Liver (tissue), 9 donors: ENCODE measurements around the gene BRD4. TPM values are rescaled to one million over a fixed set of nuclear protein-coding genes. Genes with fewer than 3 reads are reported as not detected.

Experiments
- DNase-seq: peaks from one replicate; pipeline ENCODE4 v3.0.0-alpha.2; 2017; ENCODE audit warnings: low spot score
- H3K27ac ChIP-seq, 2 donors: one replicate each; pipeline ENCODE4 v1.7.0; 2013; ENCODE audit warnings: inconsistent platforms in 2 of 2, low read length in 2 of 2, control low read depth in 1 of 2, low read depth in 1 of 2, mild to moderate bottlenecking in 1 of 2
- H3K27me3 ChIP-seq, 4 donors: one replicate each; pipeline versions ENCODE4 v1.6.1 to v1.7.0; 2013; ENCODE audit warnings: low read length in 3 of 4, inconsistent platforms in 1 of 4, mild to moderate bottlenecking in 1 of 4, moderate library complexity in 1 of 4; ENCODE audit not compliant: control insufficient read depth in 4 of 4, insufficient read depth in 4 of 4
- H3K36me3 ChIP-seq, 4 donors: one replicate each; pipeline versions ENCODE4 v1.6.1 to v1.7.0; 2013; ENCODE audit warnings: low read length in 3 of 4, mild to moderate bottlenecking in 3 of 4, low read depth in 1 of 4, moderate library complexity in 1 of 4; ENCODE audit not compliant: control insufficient read depth in 4 of 4, insufficient read depth in 3 of 4
- H3K4me1 ChIP-seq, 4 donors: one replicate each; pipeline versions ENCODE4 v1.6.1 to v1.7.0; 2013; ENCODE audit warnings: low read length in 3 of 4, mild to moderate bottlenecking in 3 of 4, moderate library complexity in 1 of 4; ENCODE audit not compliant: control insufficient read depth in 4 of 4, insufficient read depth in 4 of 4
- H3K4me3 ChIP-seq, 3 donors: one replicate each; pipeline versions ENCODE4 v1.6.1 to v1.7.0; 2013; ENCODE audit warnings: low read length in 3 of 3, control low read depth in 1 of 3, low read depth in 1 of 3, mild to moderate bottlenecking in 1 of 3
- H3K9ac ChIP-seq, 2 donors: one replicate each; pipeline ENCODE4 v1.7.0; 2013; ENCODE audit warnings: low read length in 2 of 2, mild to moderate bottlenecking in 2 of 2, moderate library complexity in 2 of 2, control low read depth in 1 of 2, low read depth in 1 of 2
- H3K9me3 ChIP-seq, 4 donors: one replicate each; pipeline versions ENCODE4 v1.6.1 to v1.7.0; 2013; ENCODE audit warnings: low read length in 3 of 4; ENCODE audit not compliant: control insufficient read depth in 4 of 4
- EGR1 ChIP-seq, 2 donors: IDR thresholded peaks; 2 replicates each; pipeline ENCODE4 v1.6.1; 2016 to 2018; ENCODE audit warnings: antibody characterized with exemption in 2 of 2, low read depth in 2 of 2
- FOXA1 ChIP-seq: IDR thresholded peaks from 2 replicates; pipeline ENCODE4 v1.6.1; 2016; ENCODE audit warnings: antibody characterized with exemption
- GABPA ChIP-seq, 2 donors: IDR thresholded peaks in 1 of 2; conservative IDR thresholded peaks in 1 of 2; 2 replicates each; pipeline ENCODE4 v1.6.1; 2016; ENCODE audit warnings: antibody characterized with exemption in 2 of 2, mild to moderate bottlenecking in 1 of 2, moderate library complexity in 1 of 2
- HNF4G ChIP-seq: IDR thresholded peaks from 2 replicates; pipeline ENCODE4 v1.6.1; 2016; ENCODE audit warnings: antibody characterized with exemption
- NR2F2 ChIP-seq: IDR thresholded peaks from 2 replicates; pipeline ENCODE4 v1.6.1; 2016; ENCODE audit warnings: antibody characterized with exemption
- REST ChIP-seq: IDR thresholded peaks from 2 replicates; pipeline ENCODE4 v1.6.1; 2016; ENCODE audit warnings: antibody characterized with exemption, mild to moderate bottlenecking
- TAF1 ChIP-seq: conservative IDR thresholded peaks from 2 replicates; pipeline ENCODE4 v1.6.1; 2016; ENCODE audit warnings: antibody characterized with exemption, mild to moderate bottlenecking
- YY1 ChIP-seq: IDR thresholded peaks from 2 replicates; pipeline ENCODE4 v1.6.1; 2016; ENCODE audit warnings: antibody characterized with exemption, mild to moderate bottlenecking
- ZBTB33 ChIP-seq: IDR thresholded peaks from 2 replicates; pipeline ENCODE4 v1.6.1; 2016; ENCODE audit warnings: antibody characterized with exemption
- WGBS: extraction: QIAGEN DNeasy Blood & Tissue Kit; methylation state at CpG from one replicate; pipeline ENCODE4 v1.1.7; 2013; 5-methylcytosine and 5-hydroxymethylcytosine counted together
- polyA plus RNA-seq, 2 donors: library from polyadenylated mRNA; stranded (reverse) in 1 of 2; unstranded in 1 of 2; fragments of 200-250 nt in 1 of 2; fragments of >200 nt in 1 of 2; fragmentation: Nextera tagmentation in 1 of 2; extraction: Ambion mirVana in 1 of 2; gene quantifications; one replicate each; pipeline versions ENCODE4 v1.2.1 to v1.2.3, GENCODE V29; 2013 to 2015
- total RNA-seq, 2 donors: library from RNA; depleted of rRNA; stranded (reverse); fragments of >200 nt; gene quantifications; one replicate each; pipeline ENCODE4 v1.2.3, GENCODE V29; 2014
- TF ChIP-seq, protein P1 (sequence below): fragments of 150-350 bp; IDR thresholded peaks from 2 replicates; pipeline ENCODE4 v1.5.1; 2017; ENCODE audit warnings: improper control_type of control experiment, low read depth, low read length; ENCODE audit not compliant: missing input control
- TF ChIP-seq, protein P2 (sequence below): IDR thresholded peaks from 2 replicates; pipeline ENCODE4 v1.6.1; 2016; ENCODE audit warnings: antibody characterized with exemption
- TF ChIP-seq, protein P3 (sequence below): IDR thresholded peaks from 2 replicates; pipeline ENCODE4 v1.6.1; 2016; ENCODE audit warnings: antibody characterized with exemption
- donor health status: healthy.
- donor health status: healthy.
- donor health status: healthy.
- donor health status: healthy.
- donor health status: healthy.

BRD4 gene
- total and polyA plus RNA-seq, 4 donors, result 13.6 to 25.8 (median 20.5) TPM

DNA sequence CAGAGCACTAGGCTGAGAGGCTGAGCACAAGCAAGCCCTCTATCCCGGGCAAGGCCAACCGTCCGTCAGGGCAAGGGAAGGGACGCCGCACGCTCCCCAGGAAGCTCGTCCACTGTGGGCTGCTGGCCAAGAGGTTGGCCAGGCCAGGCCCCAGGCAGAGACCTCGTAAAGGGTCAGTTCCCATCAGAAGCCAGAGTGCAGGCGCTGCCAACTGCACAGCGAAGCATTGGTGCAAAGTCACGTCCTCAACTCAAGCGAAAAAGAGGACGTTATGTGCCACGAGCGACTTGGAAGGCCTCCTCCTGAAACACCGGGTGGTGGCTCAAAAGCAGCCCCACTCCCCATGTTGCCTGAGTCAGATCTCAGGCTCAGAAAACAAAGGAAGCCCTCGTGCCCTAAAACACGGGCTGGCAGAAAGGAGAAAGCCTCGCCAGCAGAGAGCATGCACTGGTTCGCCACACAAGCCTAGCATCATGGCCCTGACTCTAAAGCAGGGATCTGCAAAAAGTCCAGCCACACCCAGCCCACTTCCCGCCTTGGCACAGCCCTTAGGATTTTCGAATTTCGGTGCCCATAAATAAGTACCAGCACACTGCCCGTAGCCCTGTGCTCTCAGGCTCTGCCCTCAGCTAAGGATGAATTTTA, 42.6 kb upstream of the BRD4 start (continued):
- TF ChIP-seq, protein P1, sequence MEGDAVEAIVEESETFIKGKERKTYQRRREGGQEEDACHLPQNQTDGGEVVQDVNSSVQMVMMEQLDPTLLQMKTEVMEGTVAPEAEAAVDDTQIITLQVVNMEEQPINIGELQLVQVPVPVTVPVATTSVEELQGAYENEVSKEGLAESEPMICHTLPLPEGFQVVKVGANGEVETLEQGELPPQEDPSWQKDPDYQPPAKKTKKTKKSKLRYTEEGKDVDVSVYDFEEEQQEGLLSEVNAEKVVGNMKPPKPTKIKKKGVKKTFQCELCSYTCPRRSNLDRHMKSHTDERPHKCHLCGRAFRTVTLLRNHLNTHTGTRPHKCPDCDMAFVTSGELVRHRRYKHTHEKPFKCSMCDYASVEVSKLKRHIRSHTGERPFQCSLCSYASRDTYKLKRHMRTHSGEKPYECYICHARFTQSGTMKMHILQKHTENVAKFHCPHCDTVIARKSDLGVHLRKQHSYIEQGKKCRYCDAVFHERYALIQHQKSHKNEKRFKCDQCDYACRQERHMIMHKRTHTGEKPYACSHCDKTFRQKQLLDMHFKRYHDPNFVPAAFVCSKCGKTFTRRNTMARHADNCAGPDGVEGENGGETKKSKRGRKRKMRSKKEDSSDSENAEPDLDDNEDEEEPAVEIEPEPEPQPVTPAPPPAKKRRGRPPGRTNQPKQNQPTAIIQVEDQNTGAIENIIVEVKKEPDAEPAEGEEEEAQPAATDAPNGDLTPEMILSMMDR, result no peak

- Histone ChIP-seq H3K9ac (peak overlapping the region in 1 of 2 donors; percentile 28), H3K27ac (peak overlapping the region; percentile 67 to 89), H3K9me3 (no peaks in the 10 kb centered on the region), H3K27me3 (no peaks in the 10 kb centered on the region), H3K4me3 (no peak overlapping the region), H3K4me1 (peaks cover 23 to 43% (median 35%) of the 10 kb centered on the region in 4 donors), H3K36me3 (peaks cover 7 to 40% (median 21%) of the 10 kb centered on the region in 4 donors)
- TF ChIP-seq YY1, result no peak
- TF ChIP-seq TAF1, result no peak
- TF ChIP-seq EGR1 (IDR thresholded peaks at IDR 0.05; ENCODE audit: low read depth in 2 of 2), result no peak
- no peak for TF ChIP-seq GABPA (IDR thresholded peaks at IDR 0.05 in 1 of 2, conservative IDR thresholded peaks at IDR 0.05 in 1 of 2)
- TF ChIP-seq, protein P2, sequence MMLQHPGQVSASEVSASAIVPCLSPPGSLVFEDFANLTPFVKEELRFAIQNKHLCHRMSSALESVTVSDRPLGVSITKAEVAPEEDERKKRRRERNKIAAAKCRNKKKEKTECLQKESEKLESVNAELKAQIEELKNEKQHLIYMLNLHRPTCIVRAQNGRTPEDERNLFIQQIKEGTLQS, result no peak
- DNase-seq, result no peak
- 68% methylated on average over 21 of the region's 21 CpGs for WGBS
These were observed 41.8 kb upstream of the BRD4 start for GRCh38 chr19:15374105-15374651.

DNA sequence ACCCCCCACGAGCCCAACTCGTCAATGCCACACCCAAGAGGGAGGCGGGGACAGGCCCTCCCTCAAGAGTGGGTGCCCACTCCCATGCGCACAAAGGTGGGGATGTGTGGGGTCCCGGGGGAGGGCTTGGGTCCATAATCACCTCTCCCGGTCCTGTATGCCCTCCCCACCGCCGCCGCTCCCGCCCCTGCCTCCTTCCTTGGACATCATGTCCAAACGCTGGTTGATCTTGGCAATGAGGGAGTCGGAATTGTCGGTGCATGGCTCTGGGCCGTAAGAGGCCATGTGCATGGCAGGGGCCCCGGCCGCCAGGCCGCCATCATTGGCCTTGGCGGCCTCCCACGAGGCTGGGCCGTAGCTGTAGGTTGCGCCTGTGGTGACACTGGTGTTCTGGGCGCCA, 41.3 kb upstream of the BRD4 start:
- H3K27ac ChIP-seq, result peak overlapping the region; percentile 67 to 89
- no peak overlapping the region for H3K4me3 ChIP-seq
- no peaks in the 10 kb centered on the region for H3K9me3 ChIP-seq
- peaks cover 10 to 46% (median 22%) of the 10 kb centered on the region in 4 donors for H3K36me3 ChIP-seq
- 93% methylated on average over 22 of the region's 22 CpGs for WGBS
- peaks cover 23 to 44% (median 34%) of the 10 kb centered on the region in 4 donors for H3K4me1 ChIP-seq
- no peaks in the 10 kb centered on the region for H3K27me3 ChIP-seq
- H3K9ac ChIP-seq, result no peak overlapping the region
- no peak for DNase-seq
- TF ChIP-seq FOXA1 (no peak), EGR1 (IDR thresholded peaks at IDR 0.05; ENCODE audit: low read depth in 2 of 2) (no peak), TAF1 (no peak), REST (no peak), ZBTB33 (no peak), NR2F2 (no peak), GABPA (IDR thresholded peaks at IDR 0.05 in 1 of 2, conservative IDR thresholded peaks at IDR 0.05 in 1 of 2) (no peak), YY1 (no peak), HNF4G (no peak)
- TF ChIP-seq, protein P3, sequence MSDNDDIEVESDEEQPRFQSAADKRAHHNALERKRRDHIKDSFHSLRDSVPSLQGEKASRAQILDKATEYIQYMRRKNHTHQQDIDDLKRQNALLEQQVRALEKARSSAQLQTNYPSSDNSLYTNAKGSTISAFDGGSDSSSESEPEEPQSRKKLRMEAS, result no peak
- TF ChIP-seq, protein P2, result no peak
- TF ChIP-seq, protein P1, result no peak
